Upper lobe of left lung (tissue), 6 donors: Measurements from ENCODE around the gene PPP2R2B. TPM values are rescaled to one million over a fixed set of nuclear protein-coding genes. Genes with fewer than 3 reads are reported as not detected.

Experiments used
- ATAC-seq, 2 donors: fragments of 200-7000 bp; cut with Tn5 transposase; one replicate each; pipeline ENCODE4 v1.9.1; 2022; ENCODE audit warnings: mild to moderate bottlenecking in 2 of 2, moderate library complexity in 2 of 2; ENCODE audit not compliant: low FRiP score in 2 of 2
- DNase-seq, 2 donors: peaks; one replicate each; pipeline ENCODE4 v3.0.0-alpha.2; 2019 to 2020
- H3K27ac ChIP-seq, 4 donors: fragments of 200-600 bp; sonication (generic); one replicate each; pipeline ENCODE4 v1.5.1; 2016 to 2019
- H3K27me3 ChIP-seq, 4 donors: fragments of 200-600 bp; sonication (generic); one replicate each; pipeline ENCODE4 v1.5.1; 2017 to 2019
- H3K36me3 ChIP-seq, 4 donors: fragments of 200-600 bp; sonication (generic); one replicate each; pipeline ENCODE4 v1.5.1; 2016 to 2019
- H3K4me1 ChIP-seq, 4 donors: fragments of 200-600 bp; sonication (generic); one replicate each; pipeline ENCODE4 v1.5.1; 2018 to 2019
- H3K4me3 ChIP-seq, 4 donors: fragments of 200-600 bp; sonication (generic); one replicate each; pipeline ENCODE4 v1.5.1; 2017 to 2019; ENCODE audit warnings: mild to moderate bottlenecking in 2 of 4, moderate library complexity in 1 of 4
- H3K9me3 ChIP-seq, 4 donors: fragments of 200-600 bp; sonication (generic); one replicate each; pipeline ENCODE4 v1.5.1; 2018 to 2019
- CTCF ChIP-seq, 6 experiments: fragments of 450-650 bp in 4 of 6; fragments of 200-600 bp in 2 of 6; sonication (generic) in 2 of 6; IDR thresholded peaks; one replicate each; pipeline ENCODE4 v1.5.1; 2016 to 2019; ENCODE audit warnings: antibody characterized with exemption in 6 of 6
- EP300 ChIP-seq, 4 donors: sonication (generic); formaldehyde crosslinking; IDR thresholded peaks; one replicate each; pipeline ENCODE4 v1.5.1; 2017; ENCODE audit warnings: antibody characterized with exemption in 4 of 4, control low read depth in 2 of 4
- POLR2A ChIP-seq, 4 donors: fragments of 450-650 bp; IDR thresholded peaks; one replicate each; pipeline ENCODE4 v1.5.1; 2016 to 2017; ENCODE audit warnings: antibody characterized with exemption in 4 of 4, mild to moderate bottlenecking in 2 of 4
- POLR2AphosphoS5 ChIP-seq, 2 donors: sonication (generic); formaldehyde crosslinking; IDR thresholded peaks; one replicate each; pipeline ENCODE4 v1.5.1; 2017; ENCODE audit warnings: antibody characterized with exemption in 2 of 2
- WGBS, 2 donors: methylation state at CpG; one replicate each; pipeline ENCODE4 v1.1.5; 2017 to 2018; 5-methylcytosine and 5-hydroxymethylcytosine counted together
- total RNA-seq, 6 donors: library from RNA; depleted of rRNA in 4 of 6; stranded (reverse); fragments of >200 nt in 4 of 6; gene quantifications; one replicate each; pipeline versions ENCODE4 v1.1.0 to v1.2.1, GENCODE V29; 2016 to 2021
- donor health status: DM: no; HTN: no; CAD: no; lungs with moderate emphysema.
- donor health status: DM: no; HTN: yes; CAD: no; lungs with severe emphysema.

Gene PPP2R2B
- total RNA-seq, 6 donors from 2014 or later, result 0.49 to 7.4 (median 1.3) TPM

GRCh38 chr5:146725025-146725424, 153.5 kb downstream of the PPP2R2B start:
- H3K27ac ChIP-seq, result no peak overlapping the region
- DNase-seq, result no peak
- ATAC-seq, result no peak
- peaks cover 0 to 16% (median 5%) of the 10 kb centered on the region in 4 donors for H3K9me3 ChIP-seq
- no peaks in the 10 kb centered on the region for H3K27me3 ChIP-seq
- no peak for TF ChIP-seq EP300 (IDR thresholded peaks at IDR 0.05)
- TF ChIP-seq CTCF (IDR thresholded peaks at IDR 0.05), result no peak
- TF ChIP-seq POLR2AphosphoS5 (IDR thresholded peaks at IDR 0.05), result no peak
- no peak for TF ChIP-seq POLR2A (IDR thresholded peaks at IDR 0.05)
- no peaks in the 10 kb centered on the region for H3K36me3 ChIP-seq
- WGBS, 2 donors, result 74 to 78% methylated on average over 4 of the region's 4 CpGs
- no peak overlapping the region for H3K4me3 ChIP-seq
- no peaks in the 10 kb centered on the region for H3K4me1 ChIP-seq

DNA sequence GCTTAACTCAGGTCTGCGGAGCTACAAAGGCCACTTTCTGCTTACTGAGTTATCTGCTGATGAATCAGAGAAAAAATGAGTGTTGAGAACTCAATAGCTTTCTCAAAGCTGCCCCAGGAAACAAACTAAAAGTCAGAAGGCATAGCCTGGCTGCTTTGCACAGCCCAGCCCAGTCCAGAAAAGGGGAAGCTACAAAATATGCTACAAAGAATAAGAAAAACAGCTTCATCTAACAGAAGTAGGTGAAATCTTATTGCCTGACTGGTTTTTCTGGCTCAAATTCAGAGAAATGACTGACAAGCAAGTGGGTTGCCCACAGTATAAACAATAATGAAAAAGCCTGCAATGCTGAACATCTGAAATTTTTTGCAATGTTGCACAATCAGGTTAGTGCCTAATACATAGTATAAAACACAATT, 156.2 kb downstream of the PPP2R2B start:
- H3K27ac ChIP-seq, result no peak overlapping the region
- TF ChIP-seq CTCF (IDR thresholded peaks at IDR 0.05) (no peak), POLR2A (IDR thresholded peaks at IDR 0.05) (no peak), POLR2AphosphoS5 (IDR thresholded peaks at IDR 0.05) (no peak), EP300 (IDR thresholded peaks at IDR 0.05) (no peak)
- WGBS, 2 donors, result 50 to 75% methylated on average over 1 of the region's 1 CpG
- no peak for ATAC-seq
- no peaks in the 10 kb centered on the region for H3K36me3 ChIP-seq
- no peaks in the 10 kb centered on the region for H3K4me1 ChIP-seq
- no peak overlapping the region for H3K4me3 ChIP-seq
- H3K9me3 ChIP-seq, result no peaks in the 10 kb centered on the region
- no peaks in the 10 kb centered on the region for H3K27me3 ChIP-seq
- no peak for DNase-seq

GRCh38 chr5:146721073-146721815, 157.3 kb downstream of the PPP2R2B start:
- Histone ChIP-seq H3K4me1 (no peaks in the 10 kb centered on the region), H3K36me3 (no peaks in the 10 kb centered on the region), H3K4me3 (no peak overlapping the region), H3K9me3 (no peaks in the 10 kb centered on the region), H3K27ac (no peak overlapping the region), H3K27me3 (no peaks in the 10 kb centered on the region)
- 71 to 85% methylated on average over 5 of the region's 5 CpGs for WGBS, 2 donors
- ATAC-seq, result no peak
- no peak for DNase-seq
- TF ChIP-seq CTCF (IDR thresholded peaks at IDR 0.05), result no peak

DNA sequence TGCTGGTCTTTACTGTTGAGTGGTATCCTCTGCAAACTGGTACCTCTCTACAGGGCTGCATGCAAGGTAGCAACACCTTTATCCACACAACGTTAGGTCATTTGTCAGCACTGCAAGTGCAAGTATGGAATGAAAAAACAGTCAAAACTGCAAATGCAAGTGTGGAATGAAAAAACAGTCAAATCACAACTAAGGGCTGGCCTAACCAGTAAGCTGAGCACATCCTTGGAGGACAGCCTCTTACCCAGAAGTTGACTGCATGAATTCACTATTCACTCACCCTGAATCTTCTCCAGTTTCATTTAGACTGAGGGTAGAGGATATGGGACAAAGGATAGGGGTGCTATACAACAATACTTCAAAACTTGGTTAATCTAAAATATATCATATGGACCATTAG, 158.4 kb downstream of the PPP2R2B start:
- WGBS, 2 donors, result 57 to 82% methylated on average over 1 of the region's 1 CpG
- H3K9me3 ChIP-seq, result no peaks in the 10 kb centered on the region
- no peaks in the 10 kb centered on the region for H3K4me1 ChIP-seq
- no peak overlapping the region for H3K4me3 ChIP-seq
- H3K36me3 ChIP-seq, result no peaks in the 10 kb centered on the region
- TF ChIP-seq POLR2AphosphoS5 (IDR thresholded peaks at IDR 0.05), result no peak
- no peak for TF ChIP-seq POLR2A (IDR thresholded peaks at IDR 0.05)
- TF ChIP-seq EP300 (IDR thresholded peaks at IDR 0.05), result no peak
- no peak for TF ChIP-seq CTCF (IDR thresholded peaks at IDR 0.05)
- H3K27ac ChIP-seq, result no peak overlapping the region
- DNase-seq, result no peak
- no peaks in the 10 kb centered on the region for H3K27me3 ChIP-seq
- no peak for ATAC-seq

DNA sequence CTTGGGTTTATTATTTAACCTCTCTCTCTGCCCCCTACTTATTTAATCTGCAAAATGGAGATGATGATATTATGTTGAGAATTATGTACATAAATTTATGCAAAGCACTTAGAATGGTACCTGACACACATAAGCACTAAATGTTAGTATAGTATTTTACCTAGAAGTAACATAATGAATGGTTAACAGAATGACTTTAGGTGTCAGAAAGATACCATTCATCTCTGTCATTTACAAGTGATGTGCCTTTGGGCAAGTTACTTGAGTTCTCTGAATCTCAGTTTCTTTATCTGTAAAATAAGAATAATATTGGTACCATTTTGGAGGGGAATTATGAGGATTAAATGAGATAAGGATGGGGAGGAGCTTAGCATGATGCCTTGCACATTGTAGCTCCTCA, 159.4 kb downstream of the PPP2R2B start:
- H3K36me3 ChIP-seq, result no peaks in the 10 kb centered on the region
- no peak for TF ChIP-seq CTCF (IDR thresholded peaks at IDR 0.05)
- TF ChIP-seq EP300 (IDR thresholded peaks at IDR 0.05), result no peak
- TF ChIP-seq POLR2A (IDR thresholded peaks at IDR 0.05), result no peak
- TF ChIP-seq POLR2AphosphoS5 (IDR thresholded peaks at IDR 0.05), result no peak
- no peak for ATAC-seq
- no peaks in the 10 kb centered on the region for H3K9me3 ChIP-seq
- H3K4me3 ChIP-seq, result no peak overlapping the region
- H3K27ac ChIP-seq, result no peak overlapping the region
- H3K4me1 ChIP-seq, result no peaks in the 10 kb centered on the region
- DNase-seq, result no peak
- no peaks in the 10 kb centered on the region for H3K27me3 ChIP-seq
